ENCODE results near the gene RGN. TPM values are rescaled to one million over a fixed set of nuclear protein-coding genes. Genes with fewer than 3 reads are reported as not detected.

RGN gene
- total RNA-seq, 4 donors from 2014 or later, result 1.4 to 4.4 (median 2.0) TPM

DNA sequence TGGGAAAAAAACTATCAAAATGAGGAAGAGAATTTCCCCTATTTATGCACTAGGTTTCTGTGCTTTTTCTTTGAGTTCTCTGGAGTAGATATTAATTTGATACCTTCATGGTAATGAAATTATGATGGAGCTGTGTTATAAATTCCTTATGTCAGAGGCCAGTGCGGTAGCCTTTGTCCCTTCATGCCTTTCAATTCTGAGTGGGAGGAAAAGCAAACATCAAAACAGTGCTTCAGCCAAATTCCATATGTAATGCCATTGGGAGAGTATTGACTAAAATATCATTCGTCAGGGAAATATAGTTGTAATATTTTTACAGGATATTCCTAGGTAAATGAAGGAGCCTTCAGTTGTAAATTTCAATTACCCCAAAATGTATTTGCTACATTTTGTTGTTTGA lies 17.5 kb upstream of the RGN start:
- no peak for TF ChIP-seq POLR2A (IDR thresholded peaks at IDR 0.05)
- no peak for TF ChIP-seq CTCF (IDR thresholded peaks at IDR 0.05 in 4 of 5, conservative IDR thresholded peaks at IDR 0.05 in 1 of 5)
- Histone ChIP-seq H3K9me3 (no peaks in the 10 kb centered on the region), H3K4me3 (no peak overlapping the region), H3K27ac (no peak overlapping the region), H3K27me3 (no peaks in the 10 kb centered on the region), H3K36me3 (no peaks in the 10 kb centered on the region), H3K4me1 (no peaks in the 10 kb centered on the region)
- intact Hi-C loops (cut with DNase I; ENCODE audit: low total_unique reads), result no loop called here
- no peak for DNase-seq
- no peak for ATAC-seq
- in situ Hi-C loops (cut with MboI; ENCODE audit: low sequenced_read_pairs in 4 of 4), result no loop called here

DNA sequence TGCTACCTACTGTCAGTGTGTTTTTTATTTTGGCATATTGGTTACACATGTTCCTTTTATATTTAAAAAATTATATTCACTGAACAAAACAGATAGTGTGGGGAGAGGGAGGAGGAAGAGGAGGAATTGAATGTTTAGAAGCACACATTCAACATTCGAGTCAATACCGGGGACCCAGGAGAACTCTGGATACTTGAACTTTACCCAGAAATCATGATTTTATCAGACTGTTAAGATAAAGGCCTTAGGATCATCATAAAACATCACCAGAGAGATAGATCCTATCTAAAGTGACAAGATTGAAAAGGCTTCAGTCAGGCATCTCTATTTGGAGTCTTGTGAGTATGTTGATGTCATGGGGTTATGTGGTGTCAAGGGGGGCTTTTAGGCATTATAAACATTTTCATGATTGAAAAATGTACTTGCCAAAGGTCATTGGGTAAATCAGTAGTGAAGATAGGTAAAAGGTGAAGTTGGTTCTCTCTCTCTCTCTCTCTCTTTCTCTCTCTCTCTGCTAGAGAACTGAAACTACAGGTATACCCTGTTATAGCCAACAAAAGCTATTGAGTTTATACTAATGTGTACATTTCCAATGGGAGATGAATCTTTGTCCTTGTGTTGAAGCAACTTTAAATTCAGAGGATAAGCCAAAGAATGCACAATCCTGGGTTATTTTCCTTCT lies 16.9 kb upstream of the RGN start:
- no peak overlapping the region for H3K4me3 ChIP-seq
- in situ Hi-C loops (cut with MboI; ENCODE audit: low sequenced_read_pairs in 4 of 4), result no loop called here

DNA sequence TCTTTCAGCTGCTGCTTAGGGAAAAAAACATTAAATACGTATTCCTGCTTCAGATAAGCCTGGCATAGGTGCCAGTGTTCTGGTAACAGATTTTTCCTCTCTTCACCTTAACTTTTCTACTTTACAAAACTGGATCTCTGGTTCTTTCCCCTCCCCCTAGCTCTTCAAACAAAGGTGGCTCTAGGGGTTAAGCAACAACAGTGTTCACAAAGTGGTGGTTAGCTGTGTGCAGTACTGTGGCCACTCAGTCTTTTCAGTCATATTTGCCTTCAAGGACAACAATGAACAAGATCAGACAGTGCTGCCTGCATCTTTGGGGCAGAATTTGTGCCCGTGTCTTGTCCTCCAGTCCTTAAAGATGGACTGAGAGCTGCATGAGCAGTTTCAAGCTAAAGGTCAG lies 15.1 kb upstream of the RGN start:
- Histone ChIP-seq H3K4me3 (no peak overlapping the region), H3K27me3 (no peaks in the 10 kb centered on the region), H3K36me3 (no peaks in the 10 kb centered on the region), H3K4me1 (no peaks in the 10 kb centered on the region), H3K27ac (no peak overlapping the region), H3K9me3 (no peaks in the 10 kb centered on the region)
- DNase-seq (no peak), ATAC-seq (no peak)
- intact Hi-C loops (cut with DNase I; ENCODE audit: low total_unique reads) (no loop called here), in situ Hi-C loops (cut with MboI; ENCODE audit: low sequenced_read_pairs in 4 of 4) (no loop called here)
- no peak for TF ChIP-seq CTCF (IDR thresholded peaks at IDR 0.05 in 4 of 5, conservative IDR thresholded peaks at IDR 0.05 in 1 of 5)
- no peak for TF ChIP-seq POLR2A (IDR thresholded peaks at IDR 0.05)

More for the DNA sequence above, 16.9 kb upstream of the RGN start:
- Histone ChIP-seq H3K27ac (no peak overlapping the region), H3K36me3 (no peaks in the 10 kb centered on the region), H3K4me1 (no peaks in the 10 kb centered on the region), H3K27me3 (no peaks in the 10 kb centered on the region), H3K9me3 (no peaks in the 10 kb centered on the region)
- no peak for TF ChIP-seq POLR2A (IDR thresholded peaks at IDR 0.05)
- no peak for TF ChIP-seq CTCF (IDR thresholded peaks at IDR 0.05 in 4 of 5, conservative IDR thresholded peaks at IDR 0.05 in 1 of 5)
- ATAC-seq (no peak), DNase-seq (no peak)
- intact Hi-C loops (cut with DNase I; ENCODE audit: low total_unique reads), result no loop called here

GRCh38 chrX:47068214-47068613 lies 10.0 kb upstream of the RGN start:
- intact Hi-C loops (cut with DNase I; ENCODE audit: low total_unique reads), result no loop called here
- Histone ChIP-seq H3K9me3 (no peaks in the 10 kb centered on the region), H3K4me3 (no peak overlapping the region), H3K36me3 (no peaks in the 10 kb centered on the region), H3K27me3 (peaks cover 0 to 3% (median 0%) of the 10 kb centered on the region in 3 donors), H3K4me1 (no peaks in the 10 kb centered on the region), H3K27ac (no peak overlapping the region)
- in situ Hi-C loops (cut with MboI; ENCODE audit: low sequenced_read_pairs in 4 of 4), result no loop called here
- ATAC-seq (no peak), DNase-seq (no peak)
- no peak for TF ChIP-seq CTCF (IDR thresholded peaks at IDR 0.05 in 4 of 5, conservative IDR thresholded peaks at IDR 0.05 in 1 of 5)
- no peak for TF ChIP-seq POLR2A (IDR thresholded peaks at IDR 0.05)

GRCh38 chrX:47068720-47069119 lies 9.5 kb upstream of the RGN start:
- Histone ChIP-seq H3K9me3 (no peaks in the 10 kb centered on the region), H3K27ac (no peak overlapping the region), H3K4me3 (no peak overlapping the region), H3K27me3 (peaks cover 0 to 3% (median 0%) of the 10 kb centered on the region in 3 donors), H3K4me1 (no peaks in the 10 kb centered on the region), H3K36me3 (no peaks in the 10 kb centered on the region)
- intact Hi-C loops (cut with DNase I; ENCODE audit: low total_unique reads), result no loop called here
- TF ChIP-seq CTCF (IDR thresholded peaks at IDR 0.05 in 4 of 5, conservative IDR thresholded peaks at IDR 0.05 in 1 of 5) (no peak), POLR2A (IDR thresholded peaks at IDR 0.05) (no peak)
- no peak for ATAC-seq
- in situ Hi-C loops (cut with MboI; ENCODE audit: low sequenced_read_pairs in 4 of 4), result no loop called here
- no peak for DNase-seq

All from gastrocnemius medialis (tissue), 4 donors.